HepG2 (cell line): ENCODE data around the gene UEVLD.

Experiments used
- CTCF ChIP-seq: sonication (generic); formaldehyde crosslinking; IDR thresholded peaks from 2 replicates; pipeline ENCODE4 v1.5.0; 2020; ENCODE audit warnings: mild to moderate bottlenecking, missing genetic modification reagents, moderate library complexity
- EZH2 ChIP-seq: conservative IDR thresholded peaks from 2 replicates; pipeline ENCODE4 v1.6.1; 2012; ENCODE audit warnings: mild to moderate bottlenecking, low read depth, low read length, moderate library complexity
- MLLT10 ChIP-seq: sonication (generic); formaldehyde crosslinking; IDR thresholded peaks from 2 replicates; pipeline ENCODE4 v1.4.0; 2020; ENCODE audit warnings: missing genetic modification reagents
- RFX5 ChIP-seq: IDR thresholded peaks from 2 replicates; pipeline ENCODE4 v1.6.1; 2011; ENCODE audit warnings: low read depth, low read length, improper control_type of control experiment

DNA sequence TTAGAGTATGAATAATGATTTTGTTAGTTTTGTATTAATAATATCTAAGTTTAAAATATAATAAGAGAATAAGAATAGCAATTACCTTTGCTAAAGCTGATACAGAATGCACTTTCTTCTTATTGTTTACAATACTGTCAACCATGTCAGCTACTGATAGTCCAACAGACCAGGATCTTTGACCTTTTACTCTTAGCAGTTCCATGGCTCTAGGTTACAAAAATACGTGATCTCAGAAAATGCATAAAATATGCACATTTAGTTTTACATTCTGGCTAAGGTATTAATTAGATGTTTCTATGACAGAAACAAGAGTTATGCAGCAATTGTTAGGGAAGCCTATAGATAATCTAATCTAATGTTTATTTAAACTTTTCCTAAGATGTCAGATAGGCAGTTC is 54.3 kb downstream of the UEVLD start:
- TF ChIP-seq MLLT10 (CRISPR knock-in tag) (no peak), CTCF (CRISPR knock-in tag) (no peak), EZH2 (no peak), RFX5 (no peak)
